B cell (primary cell): ENCODE measurements around the gene PCDHA10. TPM values are rescaled to one million over a fixed set of nuclear protein-coding genes. Genes with fewer than 3 reads are reported as not detected.

ENCODE experiments used
- ATAC-seq: fragments of 200-7000 bp; cut with Tn5 transposase; one replicate; pipeline ENCODE4 v1.10.0; 2021; ENCODE audit warnings: low read depth, mild to moderate bottlenecking, moderate number of reproducible peaks, moderate library complexity
- CTCF ChIA-PET: fragments of 350-600 bp; sonication (Branson Sonifier 250); formaldehyde crosslinking; loops from one replicate; lab custom pipeline; 2021; ENCODE audit warnings: antibody characterized with exemption, inconsistent platforms; lab: Charles Lee
- POLR2A ChIA-PET: fragments of 350-600 bp; sonication (Branson Sonifier 250); formaldehyde crosslinking; loops from one replicate; lab custom pipeline; 2021; ENCODE audit warnings: antibody characterized with exemption; lab: Charles Lee
- DNase-seq: peaks from one replicate; pipeline ENCODE4 v3.0.0; 2013
- H2AFZ ChIP-seq: 2 replicates; pipeline ENCODE4 v1.6.1; 2012; ENCODE audit warnings: mild to moderate bottlenecking, low read depth, low read length; ENCODE audit not compliant: insufficient read depth, poor library complexity, severe bottlenecking
- H3K27ac ChIP-seq, 2 donors: 1 replicate in 1 of 2; 2 replicates in 1 of 2; pipeline ENCODE4 v1.5.1; 2012 to 2013; ENCODE audit warnings: low read length in 2 of 2, mild to moderate bottlenecking in 2 of 2, moderate library complexity in 1 of 2
- H3K27me3 ChIP-seq, 4 experiments: fragments of 200-600 bp in 1 of 4; sonication (generic) in 1 of 4; replicated peaks in 1 of 4; 1 replicate in 2 of 4; 2 replicates in 2 of 4; pipeline versions ENCODE4 v1.6.1 to v1.7.0; 2013 to 2016; ENCODE audit warnings: low read length in 3 of 4, mild to moderate bottlenecking in 2 of 4, mixed read lengths in 1 of 4, moderate library complexity in 1 of 4; ENCODE audit not compliant: insufficient read depth in 4 of 4, control insufficient read depth in 3 of 4; ENCODE audit errors: control extremely low read depth in 1 of 4
- H3K36me3 ChIP-seq, 2 experiments: replicated peaks in 1 of 2; 1 replicate in 1 of 2; 2 replicates in 1 of 2; pipeline versions ENCODE4 v1.6.1 to v1.7.1; 2013; ENCODE audit warnings: low read length in 1 of 2; ENCODE audit not compliant: insufficient read depth in 2 of 2, control insufficient read depth in 1 of 2; ENCODE audit errors: control extremely low read depth in 1 of 2, extremely low read depth in 1 of 2
- H3K4me1 ChIP-seq, 2 donors: fragments of 200-600 bp in 1 of 2; sonication (generic) in 1 of 2; 1 replicate in 1 of 2; 2 replicates in 1 of 2; pipeline versions ENCODE4 v1.5.1 to v1.6.1; 2013 to 2017; ENCODE audit warnings: low read length in 2 of 2; ENCODE audit not compliant: control insufficient read depth in 2 of 2, insufficient read depth in 2 of 2
- H3K4me2 ChIP-seq: replicated peaks from 2 replicates; pipeline ENCODE3; 2012; ENCODE audit warnings: mild to moderate bottlenecking, low read depth, low read length; ENCODE audit not compliant: poor library complexity, severe bottlenecking
- H3K4me3 ChIP-seq, 5 experiments: fragments of 200-600 bp in 1 of 5; sonication (generic) in 1 of 5; 1 replicate in 3 of 5; 2 replicates in 2 of 5; pipeline versions ENCODE4 v1.5.1 to v1.7.0; 2011 to 2016; ENCODE audit warnings: low read length in 4 of 5, mild to moderate bottlenecking in 4 of 5, low read depth in 2 of 5, control low read depth in 1 of 5, moderate library complexity in 1 of 5; ENCODE audit not compliant: insufficient read depth in 1 of 5; ENCODE audit errors: control extremely low read depth in 1 of 5, extremely low read depth in 1 of 5
- H3K79me2 ChIP-seq: fragments of 200-600 bp; sonication (generic); one replicate; pipeline ENCODE4 v1.6.0; 2016; ENCODE audit warnings: low read length; ENCODE audit not compliant: control insufficient read depth, insufficient read depth
- H3K9ac ChIP-seq: fragments of 200-600 bp; sonication (generic); 2 replicates; pipeline ENCODE4 v1.6.1; 2017; ENCODE audit warnings: mild to moderate bottlenecking, low read length, moderate library complexity
- H3K9me3 ChIP-seq, 3 donors: one replicate each; pipeline versions ENCODE4 v1.6.1 to v1.7.1; 2013; ENCODE audit warnings: low read length in 2 of 3; ENCODE audit not compliant: control insufficient read depth in 2 of 3, insufficient read depth in 1 of 3; ENCODE audit errors: control extremely low read depth in 1 of 3
- H4K20me1 ChIP-seq: 2 replicates; pipeline ENCODE4 v1.6.0; 2012; ENCODE audit warnings: mild to moderate bottlenecking, low read length; ENCODE audit not compliant: insufficient read depth, control insufficient read depth, poor library complexity, severe bottlenecking
- H3K27ac Mint-ChIP-seq: one replicate; pipeline ENCODE4 v1.8.0; 2021; ENCODE audit warnings: mixed read lengths
- H3K27me3 Mint-ChIP-seq: one replicate; pipeline ENCODE4 v1.8.0; 2021; ENCODE audit warnings: mixed read lengths
- H3K4me1 Mint-ChIP-seq: one replicate; pipeline ENCODE4 v1.8.0; 2021; ENCODE audit warnings: mixed read lengths
- H3K4me3 Mint-ChIP-seq: one replicate; pipeline ENCODE4 v1.8.0; 2021; ENCODE audit warnings: mixed read lengths
- H3K9me3 Mint-ChIP-seq: one replicate; pipeline ENCODE4 v1.8.0; 2022; ENCODE audit warnings: mixed read lengths; ENCODE audit not compliant: insufficient read depth
- CTCF ChIP-seq: fragments of 200-600 bp; IDR thresholded peaks from one replicate; pipeline ENCODE4 v1.8.0; 2022; ENCODE audit warnings: antibody characterized with exemption, mild to moderate bottlenecking
- EZH2 ChIP-seq: IDR thresholded peaks from 2 replicates; pipeline ENCODE4 v1.6.1; 2012; ENCODE audit warnings: borderline replicate concordance, low read depth, mild to moderate bottlenecking, moderate library complexity, low read length; ENCODE audit not compliant: insufficient read depth, poor library complexity, severe bottlenecking
- WGBS: methylation state at CpG from one replicate; pipeline ENCODE4 v1.1.5; 2013; ENCODE audit warnings: missing lambda C conversion rate; ENCODE audit not compliant: insufficient coverage; 5-methylcytosine and 5-hydroxymethylcytosine counted together
- intact Hi-C: fragments of 100-400 bp; cut with micrococcal nuclease; formaldehyde crosslinking; loops from one replicate; pipeline ENCODE4 v1.10.0; 2022
- polyA minus RNA-seq: library from RNA; depleted of rRNA, polyadenylated mRNA; stranded (reverse); fragments of >200 nt; gene quantifications from 2 replicates; pipeline ENCODE4 v1.2.3, GENCODE V29; 2012
- polyA plus RNA-seq: library from polyadenylated mRNA; depleted of rRNA; stranded (reverse); fragments of >200 nt; gene quantifications from 2 replicates; pipeline ENCODE4 v1.2.3, GENCODE V29; 2012
- total RNA-seq, 2 donors: library from RNA; stranded (reverse); fragments of 120-200 nt in 1 of 2; gene quantifications; 1 replicate in 1 of 2; 2 replicates in 1 of 2; pipeline versions ENCODE4 v1.2.3 to v1.2.4, GENCODE V29; 2013 to 2022

PCDHA10 gene
- total RNA-seq (not detected in 2 replicates), polyA plus RNA-seq (not detected in 2 replicates), polyA minus RNA-seq (not detected in 2 replicates)
- total RNA-seq (2013), result not detected

DNA sequence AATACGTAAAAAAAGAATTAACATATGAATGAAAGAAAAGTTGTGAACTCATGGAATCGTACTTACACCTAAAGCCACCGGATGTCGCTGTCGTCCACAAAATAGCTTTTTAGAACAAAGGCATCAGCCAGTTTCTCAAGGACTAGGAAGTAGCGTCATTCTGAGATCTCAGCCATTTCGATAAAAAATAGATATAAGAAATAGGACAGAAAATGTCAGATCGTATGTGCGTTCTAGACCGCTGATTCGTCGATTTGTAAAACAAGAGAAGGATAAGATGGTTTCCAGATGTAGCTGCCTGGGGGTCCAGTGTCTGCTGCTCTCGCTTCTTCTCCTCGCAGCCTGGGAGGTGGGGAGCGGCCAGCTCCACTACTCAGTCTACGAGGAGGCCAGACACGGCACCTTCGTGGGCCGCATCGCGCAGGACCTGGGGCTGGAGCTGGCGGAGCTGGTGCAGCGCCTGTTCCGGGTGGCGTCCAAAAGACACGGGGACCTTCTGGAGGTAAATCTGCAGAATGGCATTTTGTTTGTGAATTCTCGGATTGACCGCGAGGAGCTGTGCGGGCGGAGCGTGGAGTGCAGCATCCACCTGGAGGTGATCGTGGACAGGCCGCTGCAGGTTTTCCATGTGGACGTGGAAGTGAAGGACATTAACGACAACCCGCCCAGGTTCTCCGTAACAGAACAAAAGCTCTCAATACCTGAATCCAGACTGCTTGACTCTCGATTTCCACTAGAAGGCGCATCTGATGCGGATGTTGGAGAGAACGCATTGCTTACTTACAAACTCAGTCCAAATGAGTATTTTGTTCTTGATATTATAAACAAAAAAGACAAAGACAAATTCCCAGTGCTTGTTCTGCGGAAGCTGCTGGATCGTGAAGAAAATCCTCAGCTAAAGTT is at the start of gene PCDHA10:
TSS of gene PCDHA10 (plus strand) at position 126 of the 903 bp plus-strand sequence. CDS start at position 278, 152 bp downstream.
- no peak within 1 kb of the TSS for H3K27ac ChIP-seq
- H2AFZ ChIP-seq, result no peak within 1 kb of the TSS
- no peak within 1 kb of the TSS for H3K27ac Mint-ChIP-seq
- no peaks in the 10 kb centered on the region for H3K36me3 ChIP-seq
- H3K4me3 Mint-ChIP-seq, result no peak within 1 kb of the TSS
- H3K9me3 ChIP-seq, result peaks cover 1 to 25% (median 9%) of the 10 kb centered on the region in 3 donors
- peaks cover 2% of the 10 kb centered on the region for H3K27me3 Mint-ChIP-seq
- POLR2A ChIA-PET, result no interaction called here
- no peak within 1 kb of the TSS for H3K4me3 ChIP-seq
- peaks cover 0 to 12% (median 5%) of the 10 kb centered on the region in 4 experiments for H3K27me3 ChIP-seq
- H3K4me2 ChIP-seq, result no peak within 1 kb of the TSS
- 45% methylated on average over 25 of the region's 44 CpGs for WGBS
- H3K79me2 ChIP-seq, result no peaks in the 10 kb centered on the region
- no peaks in the 10 kb centered on the region for H3K4me1 Mint-ChIP-seq
- H3K9ac ChIP-seq, result no peak within 1 kb of the TSS
- TF ChIP-seq EZH2 (no peak), CTCF (no peak)
- CTCF ChIA-PET, result no interaction called here
- DNase-seq, result no peak
- H3K9me3 Mint-ChIP-seq, result no peaks in the 10 kb centered on the region
- intact Hi-C loops, result no loop called here
- no peak for ATAC-seq
- H3K4me1 ChIP-seq, result no peaks in the 10 kb centered on the region
- no peaks in the 10 kb centered on the region for H4K20me1 ChIP-seq
